ENCODE measurements around the gene BCKDHB. TPM values are rescaled to one million over a fixed set of nuclear protein-coding genes. Genes with fewer than 3 reads are reported as not detected.

The BCKDHB gene
- total and polyA plus RNA-seq, 9 donors = 12.0 to 33.4 (median 18.7) TPM

DNA sequence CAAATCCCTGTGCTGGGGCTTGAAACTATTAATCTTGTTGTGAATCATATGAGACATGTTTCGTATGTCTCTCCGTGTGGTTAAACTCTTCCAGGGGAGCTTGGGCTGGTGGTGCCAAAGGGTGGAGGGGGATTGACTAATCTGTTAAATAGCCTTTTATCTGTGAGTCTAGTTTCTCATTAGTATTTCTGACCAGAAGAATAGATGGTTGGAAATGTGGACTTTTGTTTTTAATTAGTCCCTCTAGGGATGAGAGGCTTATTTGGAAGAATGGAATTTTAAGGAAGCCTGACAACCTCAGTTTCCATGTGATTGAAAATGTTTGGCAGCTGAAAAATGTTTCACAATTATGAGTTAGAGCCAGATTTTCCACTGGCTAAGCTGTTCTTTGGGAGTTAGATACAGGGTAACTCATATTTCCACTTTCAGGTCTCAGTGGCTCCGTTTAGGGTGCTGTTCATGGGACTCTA lies 117.3 kb downstream of the BCKDHB start:
- Histone ChIP-seq H3K9me3 (no peaks in the 10 kb centered on the region), H3K27ac (no peak overlapping the region), H3K36me3 (no peaks in the 10 kb centered on the region), H3K27me3 (no peaks in the 10 kb centered on the region), H3K4me3 (no peak overlapping the region), H3K4me1 (ENCODE audit: insufficient read depth) (no peaks in the 10 kb centered on the region)
- TF ChIP-seq CTCF (IDR thresholded peaks at IDR 0.05) (no peak), EP300 (IDR thresholded peaks at IDR 0.05) (no peak), POLR2A (IDR thresholded peaks at IDR 0.05) (no peak)
- WGBS, 3 donors = 79 to 90% (median 89%) methylated on average over 3 of the region's 3 CpGs
- DNase-seq = no peak
- intact Hi-C loops (cut with DNase I) = no loop called here

GRCh38 chr6:80226151-80226550 lies 119.7 kb downstream of the BCKDHB start:
- intact Hi-C loops (cut with DNase I) = no loop called here
- Histone ChIP-seq H3K36me3 (no peaks in the 10 kb centered on the region), H3K27me3 (no peaks in the 10 kb centered on the region), H3K27ac (no peak overlapping the region), H3K4me3 (no peak overlapping the region), H3K4me1 (ENCODE audit: insufficient read depth) (no peaks in the 10 kb centered on the region), H3K9me3 (no peaks in the 10 kb centered on the region)
- no peak for DNase-seq
- TF ChIP-seq POLR2A (IDR thresholded peaks at IDR 0.05) (no peak), EP300 (IDR thresholded peaks at IDR 0.05) (no peak), CTCF (IDR thresholded peaks at IDR 0.05) (no peak)
- WGBS, 3 donors = 75 to 93% (median 89%) methylated on average over 3 of the region's 3 CpGs

DNA sequence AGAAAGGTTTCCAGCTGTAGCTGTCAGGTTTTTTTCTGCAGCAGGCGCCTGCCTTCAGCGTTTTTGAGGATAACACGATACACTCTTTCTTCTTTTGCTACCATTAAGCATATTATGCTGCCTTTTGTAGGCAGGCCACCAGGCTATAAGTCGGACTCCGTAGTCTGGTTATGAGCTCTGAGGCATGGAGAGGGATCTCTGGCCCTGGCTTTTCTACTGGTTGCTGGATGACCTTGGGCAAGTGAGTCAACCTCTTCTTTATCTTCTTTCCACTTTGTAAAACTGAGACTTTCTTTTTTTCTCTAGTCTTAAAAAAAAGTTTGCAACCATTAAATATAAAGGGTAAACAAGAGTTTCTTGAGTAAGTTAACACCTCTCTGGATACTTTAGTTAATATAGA lies 120.2 kb downstream of the BCKDHB start:
- Histone ChIP-seq H3K27ac (no peak overlapping the region), H3K27me3 (no peaks in the 10 kb centered on the region), H3K4me3 (no peak overlapping the region), H3K9me3 (no peaks in the 10 kb centered on the region), H3K4me1 (ENCODE audit: insufficient read depth) (no peaks in the 10 kb centered on the region), H3K36me3 (no peaks in the 10 kb centered on the region)
- TF ChIP-seq CTCF (IDR thresholded peaks at IDR 0.05) (no peak), EP300 (IDR thresholded peaks at IDR 0.05) (no peak), POLR2A (IDR thresholded peaks at IDR 0.05) (no peak)
- 55 to 72% (median 69%) methylated on average over 5 of the region's 5 CpGs for WGBS, 3 donors
- intact Hi-C loops (cut with DNase I) = no loop called here
- DNase-seq = no peak

GRCh38 chr6:80227545-80228105 lies 121.2 kb downstream of the BCKDHB start:
- TF ChIP-seq CTCF (IDR thresholded peaks at IDR 0.05) = no peak
- no peak for TF ChIP-seq EP300 (IDR thresholded peaks at IDR 0.05)
- no peak for TF ChIP-seq POLR2A (IDR thresholded peaks at IDR 0.05)
- 67 to 83% (median 77%) methylated on average over 2 of the region's 2 CpGs for WGBS, 3 donors
- Histone ChIP-seq H3K27ac (no peak overlapping the region), H3K27me3 (no peaks in the 10 kb centered on the region), H3K36me3 (no peaks in the 10 kb centered on the region), H3K9me3 (no peaks in the 10 kb centered on the region), H3K4me3 (no peak overlapping the region), H3K4me1 (ENCODE audit: insufficient read depth) (no peaks in the 10 kb centered on the region)
- intact Hi-C loops (cut with DNase I) = no loop called here
- DNase-seq = no peak
